HG03565 (cell line): Measurements from ENCODE around the gene TMEM238.
"Not testable (repeated sequence)": the region's sequence is repeated elsewhere in the genome, so short reads cannot be mapped to it uniquely, and the experiment has no call there.

ENCODE experiments used
- ATAC-seq: cut with Tn5 transposase; IDR thresholded peaks from one replicate; pipeline ENCODE4 v1.9.1; 2021; ENCODE audit warnings: mild to moderate bottlenecking, moderate library complexity; ENCODE audit not compliant: unreplicated experiment

TMEM238 gene

GRCh38 chr19:55402509-55402908 is 18.4 kb upstream of the TMEM238 start:
- no peak for ATAC-seq

GRCh38 chr19:55401390-55401789 is 17.3 kb upstream of the TMEM238 start:
- not testable (repeated sequence) for ATAC-seq

DNA sequence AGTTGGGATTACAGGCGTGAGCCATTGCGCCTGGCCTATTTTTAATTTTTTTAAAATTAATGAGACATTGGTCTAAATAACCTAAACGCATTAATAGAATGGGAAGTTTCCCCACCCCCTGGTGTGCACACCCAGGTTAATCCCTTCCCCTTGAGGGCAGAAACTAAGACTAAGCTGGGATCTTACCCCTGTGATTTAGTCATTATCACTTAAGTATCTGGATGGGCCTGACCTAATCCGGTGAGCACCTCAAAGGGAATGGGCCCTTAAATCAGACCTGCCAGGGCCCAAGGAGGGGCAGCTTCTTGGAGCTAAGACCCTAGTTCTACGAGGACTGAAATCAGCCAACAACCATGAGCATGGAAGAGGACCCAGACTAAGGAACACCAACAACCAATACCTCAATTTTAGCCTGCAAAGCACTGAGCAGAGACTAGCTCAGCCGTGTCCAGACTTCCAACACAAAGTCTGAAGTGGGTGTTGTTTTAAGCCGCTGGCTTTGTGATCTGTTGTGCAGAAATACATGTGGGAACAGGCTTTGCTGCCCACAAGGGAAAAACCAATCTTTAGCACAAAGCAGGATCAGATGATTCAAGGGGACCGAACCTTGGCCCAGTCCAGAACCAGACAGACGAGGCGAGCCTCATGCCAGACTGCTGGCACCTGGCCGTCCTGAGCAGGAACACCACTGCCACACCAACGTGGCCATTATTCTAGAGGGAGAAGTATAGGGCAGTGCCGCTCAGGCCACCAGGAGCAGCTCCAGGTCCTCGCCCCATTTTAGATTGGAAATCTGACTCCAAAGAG is 16.4 kb upstream of the TMEM238 start:
- no peak for ATAC-seq

DNA sequence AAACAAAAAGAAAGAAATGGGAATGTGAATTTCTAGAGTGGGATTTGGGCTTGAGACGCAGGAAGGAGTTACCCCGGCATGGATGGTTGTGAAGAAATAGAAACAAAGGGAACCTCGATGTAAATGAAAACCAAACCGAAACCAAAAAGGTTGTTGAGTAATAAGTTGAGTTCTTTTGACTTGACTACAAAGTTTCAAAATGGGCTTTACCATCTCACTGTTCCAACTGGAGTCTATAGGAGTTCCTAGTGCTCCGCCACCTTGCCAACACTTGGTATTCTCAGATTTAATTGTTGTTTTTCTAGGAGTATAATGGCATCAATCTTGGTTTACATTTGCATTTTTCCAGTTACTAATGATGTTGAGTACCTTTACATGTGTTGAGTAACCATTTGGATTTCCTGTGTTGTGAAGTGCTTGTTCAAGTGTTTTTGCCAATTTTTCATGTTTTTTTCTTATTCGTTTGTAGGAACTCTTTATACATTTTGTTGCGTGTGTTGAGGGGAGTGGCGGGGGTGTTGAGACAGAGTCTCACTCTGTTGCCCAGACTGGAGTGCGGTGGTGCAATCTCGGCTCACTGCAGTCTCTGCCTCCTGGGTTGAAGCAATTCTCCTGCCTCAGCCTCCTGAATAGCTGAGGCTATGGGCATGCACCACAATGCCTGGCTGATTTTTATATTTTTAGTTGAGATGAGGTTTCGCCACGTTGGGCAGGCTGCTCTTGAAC is 14.3 kb upstream of the TMEM238 start:
- ATAC-seq, result no peak

DNA sequence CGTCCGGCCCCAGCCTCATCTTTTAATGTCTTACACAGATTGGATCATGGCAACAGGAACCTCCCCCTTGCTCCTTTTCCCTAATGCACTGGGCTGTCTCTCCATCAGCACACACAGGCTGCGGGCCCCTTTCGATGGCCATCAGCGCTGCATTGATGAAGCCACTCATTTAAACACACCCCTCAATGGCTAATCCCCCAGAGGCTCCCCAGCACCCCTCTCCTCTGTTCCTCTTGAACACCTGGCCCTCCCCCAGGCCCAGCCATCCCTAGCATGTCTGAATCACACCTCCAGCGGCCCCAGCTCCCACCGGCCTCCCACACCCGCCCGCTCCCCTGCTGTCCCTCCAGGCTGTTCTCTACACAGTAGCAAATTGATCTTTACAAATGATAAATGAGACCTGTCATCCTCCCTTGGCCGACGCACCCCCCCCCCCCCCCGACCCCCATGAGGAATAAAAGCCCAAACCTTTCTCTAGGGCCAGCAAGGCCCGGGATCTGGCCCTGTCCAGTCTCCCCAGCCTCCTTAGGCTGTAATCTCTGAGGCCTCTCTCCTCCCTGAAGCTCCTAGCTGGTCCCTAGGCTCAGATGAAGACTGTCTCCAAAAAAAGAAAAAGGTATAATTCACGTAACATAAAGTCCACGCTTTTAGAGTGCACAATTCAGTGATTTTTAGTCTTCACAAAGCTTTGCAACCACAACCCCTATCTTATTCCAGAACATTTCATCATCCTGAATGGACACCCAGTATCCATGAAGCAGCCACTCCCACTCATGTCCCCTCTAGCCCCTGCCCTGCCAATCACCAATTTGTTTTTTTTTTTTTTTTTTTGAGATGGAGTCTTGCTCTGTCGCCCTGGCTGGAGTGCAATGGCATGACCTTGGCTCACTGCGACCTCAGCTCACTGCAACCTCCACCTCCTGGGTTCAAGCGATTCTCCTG is 9.0 kb upstream of the TMEM238 start:
- no peak for ATAC-seq

GRCh38 chr19:55391702-55392615 is 7.9 kb upstream of the TMEM238 start:
- ATAC-seq, result no peak

DNA sequence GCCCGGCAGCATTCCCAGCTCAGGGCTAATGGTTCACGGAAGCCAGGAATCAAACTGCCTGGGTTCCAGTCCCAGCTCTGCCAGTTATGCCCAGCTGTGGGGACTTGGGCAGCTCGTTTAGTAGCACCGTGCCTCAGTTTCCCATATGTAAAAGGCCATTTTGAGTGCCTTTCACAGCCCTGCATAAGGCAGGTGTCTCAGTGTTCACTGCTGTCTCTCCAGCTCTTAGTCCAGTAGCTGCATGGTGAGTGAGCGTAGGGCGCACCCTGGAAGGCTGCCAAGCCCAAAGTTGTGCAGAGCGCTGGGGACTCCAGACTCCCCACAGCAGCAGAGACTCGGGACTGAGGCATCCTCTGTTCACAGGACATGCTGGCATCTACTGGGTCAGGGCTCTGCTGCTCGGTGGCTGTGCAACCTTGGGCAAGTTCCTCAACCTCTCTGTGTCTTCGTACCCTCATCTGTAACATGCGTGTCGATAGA is 7.1 kb upstream of the TMEM238 start:
- ATAC-seq, result no peak

DNA sequence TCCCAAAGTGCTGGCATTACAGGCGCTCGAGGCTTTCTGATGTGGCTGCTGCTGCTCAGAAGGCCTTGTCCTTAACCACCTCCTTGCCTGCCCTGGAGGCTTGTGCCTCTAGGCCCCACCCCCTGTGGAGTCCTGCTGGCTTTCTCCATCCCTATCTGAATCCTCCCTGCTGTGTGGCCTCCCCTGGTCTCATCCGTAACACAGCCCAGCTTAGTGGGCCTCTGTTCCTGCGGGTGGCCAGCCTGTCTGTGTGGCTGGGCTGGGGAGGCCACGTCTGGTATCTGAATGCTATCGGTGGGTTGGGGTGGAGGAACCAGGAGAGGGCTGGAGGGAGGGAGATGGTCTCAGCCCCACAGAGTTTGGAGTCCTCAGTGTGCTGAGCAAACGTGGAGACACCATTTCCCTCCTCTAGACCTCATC is 6.4 kb upstream of the TMEM238 start:
- no peak for ATAC-seq

GRCh38 chr19:55389386-55390317 is 5.6 kb upstream of the TMEM238 start:
- no peak for ATAC-seq

DNA sequence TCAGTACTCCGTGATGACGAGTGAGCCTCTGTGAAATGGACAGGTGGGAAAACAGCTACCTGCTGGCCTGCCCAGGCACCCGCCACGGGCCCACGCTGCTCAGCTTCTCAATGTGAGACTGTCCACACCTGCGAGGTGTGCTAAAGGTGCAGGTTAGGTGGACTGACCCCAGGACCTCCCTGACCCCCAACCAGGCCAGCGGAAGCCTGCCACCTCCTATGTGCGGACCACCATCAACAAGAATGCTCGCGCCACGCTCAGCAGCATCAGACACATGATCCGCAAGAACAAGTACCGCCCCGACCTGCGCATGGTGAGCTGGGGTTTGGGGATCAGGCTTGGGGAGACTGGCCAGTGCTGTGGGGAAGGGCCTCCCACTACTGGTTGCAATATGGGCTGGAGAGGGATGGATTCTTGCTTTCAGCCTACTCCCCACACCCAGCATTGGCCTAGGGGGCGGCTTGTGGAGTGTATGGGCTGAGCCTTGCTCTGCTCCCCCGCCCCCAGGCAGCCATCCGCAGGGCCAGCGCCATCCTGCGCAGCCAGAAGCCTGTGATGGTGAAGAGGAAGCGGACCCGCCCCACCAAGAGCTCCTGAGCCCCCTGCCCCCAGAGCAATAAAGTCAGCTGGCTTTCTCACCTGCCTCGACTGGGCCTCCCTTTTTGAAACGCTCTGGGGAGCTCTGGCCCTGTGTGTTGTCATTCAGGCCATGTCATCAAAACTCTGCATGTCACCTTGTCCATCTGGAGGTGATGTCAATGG is 3.8 kb upstream of the TMEM238 start:
- ATAC-seq, result no peak

- ATAC-seq, result no peak
These were observed 2.4 kb upstream of the TMEM238 start for GRCh38 chr19:55386493-55386971.

- peak; percentile 70 for ATAC-seq
These were observed 1.8 kb upstream of the TMEM238 start, which contains the start of gene RPL28 for GRCh38 chr19:55385724-55386492. RPL28 (plus strand) TSS chr19:55385932; CDS start chr19:55386358, 426 bp downstream.

GRCh38 chr19:55384920-55385723 is 1.0 kb upstream of the TMEM238 start:
- peak; percentile 33 for ATAC-seq

DNA sequence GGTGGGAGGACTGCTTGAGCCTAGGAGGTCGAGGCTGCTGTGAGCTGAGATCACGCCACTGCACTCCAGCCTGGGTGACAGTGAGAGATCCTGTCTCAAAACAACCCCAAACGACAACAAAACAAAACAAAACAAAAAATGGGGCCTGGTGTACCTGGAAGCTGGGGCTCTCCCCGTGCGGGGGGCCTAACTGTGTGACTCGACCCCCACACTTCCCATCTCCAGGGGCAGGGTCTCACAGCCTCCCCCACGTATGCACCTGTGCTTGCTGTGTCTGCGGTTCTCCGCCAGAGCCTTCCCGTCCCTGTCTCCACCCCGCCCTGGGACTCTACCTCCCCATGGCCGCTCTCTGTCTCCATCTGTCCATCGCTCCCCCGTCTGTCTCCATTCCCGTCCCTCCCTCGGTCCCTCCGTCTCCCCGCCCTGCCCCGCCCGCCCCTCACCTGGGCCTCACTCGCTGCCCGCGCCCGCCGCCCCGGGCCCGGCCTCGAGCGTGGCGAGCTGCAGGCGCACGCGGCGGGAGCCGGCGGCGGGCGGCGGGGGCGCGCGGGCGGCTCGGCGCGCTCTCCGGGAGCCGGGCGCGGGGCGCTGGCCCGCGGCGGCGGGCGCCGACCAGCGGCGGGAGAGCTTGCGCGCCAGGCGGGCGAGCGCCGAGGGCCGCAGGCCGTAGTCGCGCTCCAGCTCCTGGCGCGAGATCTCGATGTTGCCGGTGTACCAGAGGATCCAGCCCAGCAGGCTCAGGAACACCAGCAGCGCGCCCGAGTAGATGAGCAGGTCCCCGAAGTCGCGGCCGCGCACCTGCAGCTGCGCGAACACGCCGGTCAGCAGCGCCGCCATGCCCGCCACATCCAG is 587 bp downstream of the TMEM238 start:
- ATAC-seq, result no peak

DNA sequence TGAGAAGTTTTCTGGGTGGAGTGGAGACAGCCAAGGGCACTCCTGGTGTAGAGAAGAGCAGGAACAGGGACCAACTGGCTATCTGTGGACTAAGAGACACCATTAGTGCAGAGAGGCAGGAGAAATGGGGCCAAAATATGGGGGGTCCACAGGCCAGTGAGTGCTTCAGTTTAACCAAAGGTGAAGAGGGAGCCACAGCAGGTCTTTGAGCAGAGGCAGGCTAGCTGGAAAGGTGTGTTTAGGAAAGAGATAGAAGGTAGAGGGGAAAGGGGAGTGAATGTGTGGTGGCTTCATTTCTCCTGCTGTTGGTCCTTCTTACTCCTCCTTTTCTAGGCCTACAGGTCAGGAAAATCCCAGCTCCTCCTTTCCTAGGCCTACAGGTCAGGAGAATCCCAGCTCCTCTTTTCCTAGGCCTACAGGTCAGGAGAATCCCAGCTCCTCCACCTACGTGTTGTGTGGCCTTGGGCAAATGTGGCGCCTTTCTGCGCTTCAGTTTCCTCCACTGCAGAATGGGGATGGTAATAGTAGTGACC is 1.5 kb downstream of the TMEM238 start:
- ATAC-seq, result no peak
